IMR-90 (cell line): ENCODE data around the gene FLACC1. TPM values are rescaled to one million over a fixed set of nuclear protein-coding genes. Genes with fewer than 3 reads are reported as not detected.

ENCODE experiments used
- ATAC-seq: fragments of 200-7000 bp; cut with Tn5 transposase; 2 replicates; pipeline ENCODE4 v1.9.1; 2020; ENCODE audit warnings: low read depth, mild to moderate bottlenecking, moderate library complexity
- BruUV-seq: library from RNA; stranded (reverse); fragments of 400-500 nt; replicated peaks from 2 replicates; lab custom pipeline; 2021; lab: Mats Ljungman, UMichigan
- CTCF ChIA-PET: fragments of 300-600 bp; formaldehyde crosslinking; extraction: SDS; loops from one replicate; lab custom pipeline; 2021; ENCODE audit warnings: antibody characterized with exemption; lab: Yijun Ruan, JAX
- POLR2A ChIA-PET: fragments of 300-600 bp; sonication (Branson Sonifier 250); formaldehyde crosslinking; loops from one replicate; lab custom pipeline; 2022; ENCODE audit warnings: antibody characterized with exemption; ENCODE audit not compliant: unreplicated experiment; lab: Charles Lee
- DNase-seq: peaks from one replicate; pipeline ENCODE4 v3.0.0; 2013
- H2AFZ ChIP-seq: replicated peaks from 2 replicates; pipeline ENCODE3; 2013; ENCODE audit warnings: low read length, mild to moderate bottlenecking; ENCODE audit not compliant: poor library complexity
- H2AK5ac ChIP-seq: 2 replicates; pipeline ENCODE4 v1.6.1; 2013; ENCODE audit warnings: low read depth, low read length, inconsistent platforms
- H2AK9ac ChIP-seq: replicated peaks from 2 replicates; pipeline ENCODE3; 2013; ENCODE audit warnings: mild to moderate bottlenecking, low read depth, low read length, moderate library complexity; ENCODE audit not compliant: poor library complexity
- H2BK120ac ChIP-seq: 2 replicates; pipeline ENCODE4 v1.6.1; 2013; ENCODE audit warnings: low read depth, low read length, inconsistent platforms
- H2BK15ac ChIP-seq: 3 replicates; pipeline ENCODE4 v1.6.1; 2013; ENCODE audit warnings: low read depth, low read length, inconsistent platforms
- H2BK20ac ChIP-seq: 2 replicates; pipeline ENCODE4 v1.6.1; 2013; ENCODE audit warnings: low read depth, mild to moderate bottlenecking, inconsistent platforms, low read length, moderate library complexity
- H2BK5ac ChIP-seq: 2 replicates; pipeline ENCODE4 v1.6.1; 2013; ENCODE audit warnings: mild to moderate bottlenecking, low read depth, low read length, inconsistent platforms; ENCODE audit not compliant: poor library complexity, severe bottlenecking
- H3K14ac ChIP-seq: replicated peaks from 2 replicates; pipeline ENCODE4 v1.6.1; 2013; ENCODE audit warnings: low read depth, low read length, inconsistent platforms
- H3K18ac ChIP-seq: 2 replicates; pipeline ENCODE4 v1.6.1; 2013; ENCODE audit warnings: low read depth, low read length, control low read depth
- H3K23ac ChIP-seq: 2 replicates; pipeline ENCODE4 v1.6.1; 2013; ENCODE audit warnings: low read depth, low read length, inconsistent platforms
- H3K27ac ChIP-seq: 2 replicates; pipeline ENCODE4 v1.5.1; 2013; ENCODE audit warnings: mild to moderate bottlenecking, control low read depth, low read length; ENCODE audit not compliant: insufficient read depth
- H3K27me3 ChIP-seq: 2 replicates; pipeline ENCODE4 v1.6.1; 2013; ENCODE audit warnings: low read length; ENCODE audit not compliant: control insufficient read depth, insufficient read depth
- H3K36me3 ChIP-seq: 2 replicates; pipeline ENCODE4 v1.6.1; 2013; ENCODE audit warnings: low read length, mixed read lengths; ENCODE audit not compliant: control insufficient read depth, insufficient read depth
- H3K4ac ChIP-seq: 2 replicates; pipeline ENCODE4 v1.6.1; 2013; ENCODE audit warnings: low read depth, low read length, inconsistent platforms
- H3K4me1 ChIP-seq: 2 replicates; pipeline ENCODE4 v1.6.1; 2013; ENCODE audit warnings: low read length, mixed read lengths; ENCODE audit not compliant: control insufficient read depth, insufficient read depth
- H3K4me2 ChIP-seq: 2 replicates; pipeline ENCODE4 v1.6.1; 2013; ENCODE audit warnings: low read depth, mild to moderate bottlenecking, control low read depth, low read length, moderate library complexity
- H3K4me3 ChIP-seq: 2 replicates; pipeline ENCODE4 v1.5.1; 2013; ENCODE audit warnings: low read depth, mild to moderate bottlenecking, control low read depth, low read length, moderate library complexity; ENCODE audit not compliant: insufficient read depth
- H3K56ac ChIP-seq: 2 replicates; pipeline ENCODE4 v1.6.1; 2013; ENCODE audit warnings: low read length, inconsistent platforms; ENCODE audit not compliant: insufficient read depth; ENCODE audit errors: extremely low read depth
- H3K79me1 ChIP-seq, 2 experiments: 2 replicates each; pipeline ENCODE4 v1.6.1; 2013; ENCODE audit warnings: low read length in 2 of 2, inconsistent platforms in 1 of 2, low read depth in 1 of 2
- H3K9ac ChIP-seq: 2 replicates; pipeline ENCODE4 v1.6.1; 2013; ENCODE audit warnings: low read depth, low read length, control low read depth
- H3K9me1 ChIP-seq: 2 replicates; pipeline ENCODE4 v1.6.1; 2013; ENCODE audit warnings: low read length, inconsistent platforms; ENCODE audit not compliant: insufficient read depth
- H3K9me3 ChIP-seq: 2 replicates; pipeline ENCODE4 v1.6.1; 2013; ENCODE audit warnings: low read length; ENCODE audit not compliant: control insufficient read depth, insufficient read depth
- H4K20me1 ChIP-seq: 2 replicates; pipeline ENCODE4 v1.6.1; 2013; ENCODE audit warnings: low read length, inconsistent platforms; ENCODE audit not compliant: insufficient read depth
- H4K5ac ChIP-seq: 2 replicates; pipeline ENCODE4 v1.6.1; 2013; ENCODE audit warnings: mild to moderate bottlenecking, low read depth, low read length, control low read depth
- H4K8ac ChIP-seq, 2 experiments: 2 replicates each; pipeline ENCODE4 v1.6.1; 2013; ENCODE audit warnings: low read depth in 2 of 2, low read length in 2 of 2, control low read depth in 1 of 2, inconsistent platforms in 1 of 2
- H4K91ac ChIP-seq: 2 replicates; pipeline ENCODE4 v1.6.1; 2013; ENCODE audit warnings: low read depth, low read length, inconsistent platforms; ENCODE audit not compliant: insufficient read depth
- CEBPB ChIP-seq: IDR thresholded peaks from 2 replicates; pipeline ENCODE4 v1.6.1; 2012; ENCODE audit warnings: low read depth, low read length, improper control_type of control experiment
- FOS ChIP-seq: fragments of 150-350 bp; IDR thresholded peaks from 2 replicates; pipeline ENCODE4 v1.6.1; 2016; ENCODE audit warnings: low read depth, low read length
- MAFK ChIP-seq: IDR thresholded peaks from 2 replicates; pipeline ENCODE4 v1.6.1; 2012; ENCODE audit warnings: low read depth, low read length, improper control_type of control experiment
- MXI1 ChIP-seq: IDR thresholded peaks from 2 replicates; pipeline ENCODE4 v1.6.1; 2012; ENCODE audit warnings: low read depth, mild to moderate bottlenecking, low read length, moderate library complexity, borderline replicate concordance
- RAD21 ChIP-seq: IDR thresholded peaks from 2 replicates; pipeline ENCODE4 v1.6.1; 2012; ENCODE audit warnings: low read length, improper control_type of control experiment
- SMC3 ChIP-seq: fragments of 150-350 bp; IDR thresholded peaks from 2 replicates; pipeline ENCODE4 v1.6.1; 2016; ENCODE audit warnings: low read depth, mild to moderate bottlenecking, antibody characterized with exemption, low read length, moderate library complexity
- WGBS, 2 experiments: methylation state at CpG; one replicate each; pipeline versions ENCODE4 v1.1.5 to v1.1.7; 2013; ENCODE audit warnings: missing lambda C conversion rate in 2 of 2; ENCODE audit not compliant: insufficient read length in 1 of 2; ENCODE audit errors: extremely low coverage in 2 of 2; 5-methylcytosine and 5-hydroxymethylcytosine counted together
- dilution Hi-C: fragments of 300-500 bp; cut with HindIII; formaldehyde crosslinking; loops from one replicate; pipeline ENCODE4 v1.14.3; 2018; ENCODE audit warnings: low sequenced_read_pairs; ENCODE audit not compliant: unreplicated experiment
- in situ Hi-C: fragments of 300-500 bp; cut with MboI; formaldehyde crosslinking; loops from 3 replicates; pipeline ENCODE4 v1.14.3; 2019; ENCODE audit warnings: low sequenced_read_pairs, inconsistent platforms, mixed read lengths
- intact Hi-C: fragments of 100-400 bp; cut with micrococcal nuclease; formaldehyde crosslinking; loops from 2 replicates; pipeline ENCODE4 v1.10.0; 2022
- polyA plus RNA-seq, 3 experiments: library from polyadenylated mRNA; depleted of rRNA; stranded (reverse); fragments of >200 nt; gene quantifications; 2 replicates each; pipeline ENCODE4 v1.2.3, GENCODE V29; 2012; ENCODE audit warnings: low replicate concordance in 1 of 3
- total RNA-seq: library from RNA; depleted of rRNA; stranded (reverse); fragments of >200 nt; gene quantifications from 2 replicates; pipeline ENCODE4 v1.2.3, GENCODE V29; 2012
- TF ChIP-seq, protein P1 (sequence below): conservative IDR thresholded peaks from 2 replicates; pipeline ENCODE4 v1.5.1; 2012; ENCODE audit warnings: mild to moderate bottlenecking, low read depth, low read length, improper control_type of control experiment
- TF ChIP-seq, protein P2 (sequence below): fragments of 150-350 bp; IDR thresholded peaks from 2 replicates; pipeline ENCODE4 v1.6.1; 2016; ENCODE audit warnings: low read depth, mild to moderate bottlenecking, low read length, moderate library complexity, borderline replicate concordance

FLACC1 gene
- total and polyA plus RNA-seq, 2 of the 4 experiments (the other 2 are of a cell fraction) = 0.32 to 0.54 TPM

DNA sequence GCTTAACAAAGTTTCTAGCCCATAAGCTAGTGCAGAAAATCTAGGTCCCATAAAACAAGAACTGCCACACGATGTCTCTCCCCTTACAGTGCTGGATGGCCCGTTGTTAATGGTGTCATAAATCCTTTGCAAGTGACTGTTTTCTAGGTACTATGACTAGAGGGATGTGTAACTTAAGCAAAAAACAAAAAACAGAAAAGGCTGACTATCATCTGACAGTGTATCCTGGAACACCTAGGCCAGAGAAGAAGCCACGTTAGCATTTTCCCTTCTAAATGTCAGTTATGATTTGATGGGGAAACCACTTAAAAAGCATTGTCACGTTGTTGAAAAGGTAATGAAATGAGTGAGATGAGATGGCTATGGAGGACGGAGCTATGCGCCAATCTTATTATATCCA lies 94.4 kb downstream of the FLACC1 start:
- intact Hi-C loops = no loop called here
- H3K4me1 ChIP-seq = peaks cover 5% of the 10 kb centered on the region
- H2BK15ac ChIP-seq = no peak overlapping the region
- ChIA-PET POLR2A (no interaction called here), CTCF (no interaction called here)
- H4K20me1 ChIP-seq = no peaks in the 10 kb centered on the region
- H3K23ac ChIP-seq = peak overlapping the region; percentile 7; the same call in 1 of the 2 replicates
- no peak overlapping the region for H4K8ac ChIP-seq
- H2AK5ac ChIP-seq = no peak overlapping the region
- DNase-seq = no peak
- no peak overlapping the region for H2AK9ac ChIP-seq
- no peaks in the 10 kb centered on the region for H3K27me3 ChIP-seq
- no CpG with 5 or more reads among the region's 6 CpGs for WGBS, 2 experiments
- H4K91ac ChIP-seq = no peak overlapping the region
- H3K4me3 ChIP-seq = no peak overlapping the region
- H2BK5ac ChIP-seq = no peak overlapping the region
- H2BK120ac ChIP-seq = no peak overlapping the region
- no peak overlapping the region for H3K4ac ChIP-seq
- dilution Hi-C loops = no loop called here
- H3K36me3 ChIP-seq = peaks cover 13% of the 10 kb centered on the region
- no TSS peak for BruUV-seq
- no peak for ATAC-seq
- H3K56ac ChIP-seq = no peak overlapping the region
- H4K5ac ChIP-seq = no peak overlapping the region
- no peak overlapping the region for H3K4me2 ChIP-seq
- H3K14ac ChIP-seq = no peak overlapping the region
- H2AFZ ChIP-seq = no peak overlapping the region
- peaks cover 38 to 53% of the 10 kb centered on the region in 2 experiments for H3K79me1 ChIP-seq
- TF ChIP-seq SMC3 = no peak
- TF ChIP-seq, protein P1, sequence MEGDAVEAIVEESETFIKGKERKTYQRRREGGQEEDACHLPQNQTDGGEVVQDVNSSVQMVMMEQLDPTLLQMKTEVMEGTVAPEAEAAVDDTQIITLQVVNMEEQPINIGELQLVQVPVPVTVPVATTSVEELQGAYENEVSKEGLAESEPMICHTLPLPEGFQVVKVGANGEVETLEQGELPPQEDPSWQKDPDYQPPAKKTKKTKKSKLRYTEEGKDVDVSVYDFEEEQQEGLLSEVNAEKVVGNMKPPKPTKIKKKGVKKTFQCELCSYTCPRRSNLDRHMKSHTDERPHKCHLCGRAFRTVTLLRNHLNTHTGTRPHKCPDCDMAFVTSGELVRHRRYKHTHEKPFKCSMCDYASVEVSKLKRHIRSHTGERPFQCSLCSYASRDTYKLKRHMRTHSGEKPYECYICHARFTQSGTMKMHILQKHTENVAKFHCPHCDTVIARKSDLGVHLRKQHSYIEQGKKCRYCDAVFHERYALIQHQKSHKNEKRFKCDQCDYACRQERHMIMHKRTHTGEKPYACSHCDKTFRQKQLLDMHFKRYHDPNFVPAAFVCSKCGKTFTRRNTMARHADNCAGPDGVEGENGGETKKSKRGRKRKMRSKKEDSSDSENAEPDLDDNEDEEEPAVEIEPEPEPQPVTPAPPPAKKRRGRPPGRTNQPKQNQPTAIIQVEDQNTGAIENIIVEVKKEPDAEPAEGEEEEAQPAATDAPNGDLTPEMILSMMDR = no peak
- no peak for TF ChIP-seq MAFK
- no peak for TF ChIP-seq RAD21
- TF ChIP-seq, protein P2, sequence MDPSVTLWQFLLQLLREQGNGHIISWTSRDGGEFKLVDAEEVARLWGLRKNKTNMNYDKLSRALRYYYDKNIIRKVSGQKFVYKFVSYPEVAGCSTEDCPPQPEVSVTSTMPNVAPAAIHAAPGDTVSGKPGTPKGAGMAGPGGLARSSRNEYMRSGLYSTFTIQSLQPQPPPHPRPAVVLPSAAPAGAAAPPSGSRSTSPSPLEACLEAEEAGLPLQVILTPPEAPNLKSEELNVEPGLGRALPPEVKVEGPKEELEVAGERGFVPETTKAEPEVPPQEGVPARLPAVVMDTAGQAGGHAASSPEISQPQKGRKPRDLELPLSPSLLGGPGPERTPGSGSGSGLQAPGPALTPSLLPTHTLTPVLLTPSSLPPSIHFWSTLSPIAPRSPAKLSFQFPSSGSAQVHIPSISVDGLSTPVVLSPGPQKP = no peak
- TF ChIP-seq MXI1 = no peak
- TF ChIP-seq FOS = no peak
- no peak for TF ChIP-seq CEBPB
- H3K9me3 ChIP-seq = no peaks in the 10 kb centered on the region
- H3K27ac ChIP-seq = no peak overlapping the region
- in situ Hi-C loops = no loop called here
- H3K9ac ChIP-seq = no peak overlapping the region
- no peak overlapping the region for H3K18ac ChIP-seq
- H2BK20ac ChIP-seq = no peak overlapping the region
- peaks cover 13% of the 10 kb centered on the region; the same call in 1 of the 2 replicates for H3K9me1 ChIP-seq
